HCT116 (cell line): Measurements from ENCODE around the gene MUC4. TPM values are rescaled to one million over a fixed set of nuclear protein-coding genes. Genes with fewer than 3 reads are reported as not detected.

Experiments used
- ATAC-seq: fragments of 200-7000 bp; cut with Tn5 transposase; 2 replicates; pipeline ENCODE4 v1.9.1; 2020; ENCODE audit warnings: mild to moderate bottlenecking, moderate library complexity
- BruUV-seq: library from RNA; stranded (reverse); fragments of 400-500 nt; replicated peaks from 2 replicates; lab custom pipeline; 2021; lab: Mats Ljungman, UMichigan
- CTCF ChIA-PET: fragments of 300-600 bp; sonication (Branson Sonifier 250); formaldehyde crosslinking; loops from one replicate; lab custom pipeline; 2021; ENCODE audit warnings: antibody characterized with exemption; lab: Charles Lee
- POLR2A ChIA-PET: fragments of 300-600, 350-600 bp; sonication (Branson Sonifier 250); formaldehyde crosslinking; loops from one replicate; lab custom pipeline; 2021; ENCODE audit warnings: antibody characterized with exemption; lab: Charles Lee
- RAD21 ChIA-PET, 2 experiments: fragments of 300-600 bp; sonication (Branson Sonifier 250); formaldehyde crosslinking; loops; one replicate each; lab custom pipeline; 2023; ENCODE audit warnings: low total read pairs in 2 of 2; ENCODE audit not compliant: uncharacterized antibody in 2 of 2, unreplicated experiment in 2 of 2, low non-redundant PET in 1 of 2; lab: Charles Lee
- DNase-seq: peaks from one replicate; pipeline ENCODE4 v3.0.0-alpha.2; 2010; ENCODE audit warnings: low read depth, low spot score
- H2AFZ ChIP-seq: fragments of 200-600 bp; shearing (Covaris generic), sonication (generic); 2 replicates; pipeline ENCODE4 v1.6.1; 2017; ENCODE audit warnings: low read depth, mixed run types, mixed read lengths, antibody characterized with exemption, low read length; ENCODE audit not compliant: poor library complexity, severe bottlenecking
- H3K27ac ChIP-seq: 2 replicates; pipeline ENCODE4 v1.5.1; 2012; ENCODE audit warnings: low read depth, low read length
- H3K27me3 ChIP-seq: fragments of 200-600 bp; sonication (generic); 2 replicates; pipeline ENCODE4 v1.6.1; 2016; ENCODE audit warnings: mixed run types, low read length, mixed read lengths; ENCODE audit not compliant: insufficient read depth
- H3K36me3 ChIP-seq, 2 experiments: fragments of 200-500 bp in 1 of 2; fragments of 200-600 bp in 1 of 2; sonication (Bioruptor generic) in 1 of 2; sonication (generic) in 1 of 2; 2 replicates each; pipeline versions ENCODE4 v1.5.1 to v1.6.1; 2014 to 2016; ENCODE audit warnings: low read length in 2 of 2, inconsistent platforms in 1 of 2, mixed read lengths in 1 of 2, mixed run types in 1 of 2; ENCODE audit not compliant: insufficient read depth in 2 of 2, control insufficient read depth in 1 of 2
- H3K4me1 ChIP-seq, 2 experiments: fragments of 200-600 bp in 1 of 2; sonication (generic) in 1 of 2; 2 replicates each; pipeline versions ENCODE4 v1.5.1 to v1.6.1; 2012 to 2017; ENCODE audit warnings: low read length in 2 of 2, inconsistent platforms in 1 of 2, mild to moderate bottlenecking in 1 of 2, mixed read lengths in 1 of 2, mixed run types in 1 of 2, moderate library complexity in 1 of 2; ENCODE audit not compliant: insufficient read depth in 2 of 2, control insufficient read depth in 1 of 2
- H3K4me2 ChIP-seq: fragments of 200-600 bp; sonication (generic); 2 replicates; pipeline ENCODE4 v1.6.1; 2017; ENCODE audit warnings: mixed run types, low read length, mixed read lengths
- H3K4me3 ChIP-seq, 2 experiments: fragments of 200-600 bp in 1 of 2; sonication (generic) in 1 of 2; replicated peaks in 1 of 2; 2 replicates each; pipeline ENCODE4 v1.5.1; 2011 to 2016; ENCODE audit warnings: low read length in 2 of 2, control low read depth in 1 of 2, low read depth in 1 of 2, mild to moderate bottlenecking in 1 of 2, mixed read lengths in 1 of 2, mixed run types in 1 of 2
- H3K79me2 ChIP-seq: fragments of 200-600 bp; sonication (generic); 2 replicates; pipeline ENCODE4 v1.6.1; 2017; ENCODE audit warnings: mild to moderate bottlenecking, mixed run types, low read length, moderate library complexity, mixed read lengths; ENCODE audit not compliant: insufficient read depth
- H3K9ac ChIP-seq: fragments of 200-600 bp; sonication (generic); 2 replicates; pipeline ENCODE4 v1.6.1; 2016; ENCODE audit warnings: low read length, mixed read lengths
- H3K9me2 ChIP-seq: fragments of 200-600 bp; sonication (generic), shearing (Covaris generic); 2 replicates; pipeline ENCODE4 v1.6.1; 2017; ENCODE audit warnings: mixed run types, mild to moderate bottlenecking, moderate library complexity; ENCODE audit not compliant: insufficient read depth
- H3K9me3 ChIP-seq, 2 experiments: fragments of 200-500 bp in 1 of 2; fragments of 200-600 bp in 1 of 2; sonication (Bioruptor generic) in 1 of 2; sonication (generic) in 1 of 2; 2 replicates each; pipeline ENCODE4 v1.6.1; 2014 to 2017; ENCODE audit warnings: low read length in 2 of 2, mixed read lengths in 2 of 2, inconsistent platforms in 1 of 2, low read depth in 1 of 2, mild to moderate bottlenecking in 1 of 2, mixed run types in 1 of 2, moderate library complexity in 1 of 2; ENCODE audit not compliant: control insufficient read depth in 1 of 2, insufficient read depth in 1 of 2
- H4K20me1 ChIP-seq: fragments of 200-600 bp; sonication (generic), shearing (Covaris generic); 2 replicates; pipeline ENCODE4 v1.6.1; 2017; ENCODE audit warnings: mixed run types, mild to moderate bottlenecking, moderate library complexity; ENCODE audit not compliant: insufficient read depth
- CTCF ChIP-seq, 3 experiments: fragments of 200-600 bp in 1 of 3; sonication (generic) in 1 of 3; IDR thresholded peaks in 2 of 3; conservative IDR thresholded peaks in 1 of 3; 2 replicates each; pipeline ENCODE4 v1.5.1; 2012 to 2017; ENCODE audit warnings: low read depth in 2 of 3, low read length in 2 of 3, antibody characterized with exemption in 1 of 3, borderline replicate concordance in 1 of 3, control low read depth in 1 of 3, mild to moderate bottlenecking in 1 of 3, mixed read lengths in 1 of 3, mixed run types in 1 of 3, moderate library complexity in 1 of 3; ENCODE audit not compliant: insufficient read depth in 1 of 3
- EGR1 ChIP-seq: IDR thresholded peaks from 2 replicates; pipeline ENCODE4 v1.6.1; 2012; ENCODE audit warnings: low read depth
- EZH2phosphoT487 ChIP-seq: fragments of 200-600 bp; IDR thresholded peaks from 2 replicates; pipeline ENCODE4 v1.6.1; 2018; ENCODE audit warnings: antibody characterized with exemption, borderline replicate concordance
- RAD21 ChIP-seq: IDR thresholded peaks from 2 replicates; pipeline ENCODE4 v1.6.1; 2012; ENCODE audit warnings: low read depth, mild to moderate bottlenecking
- SRF ChIP-seq: IDR thresholded peaks from 2 replicates; pipeline ENCODE4 v1.6.1; 2012; ENCODE audit warnings: low read depth
- YY1 ChIP-seq: IDR thresholded peaks from 2 replicates; pipeline ENCODE4 v1.6.1; 2011; ENCODE audit warnings: low read length, low read depth, moderate library complexity, mild to moderate bottlenecking; ENCODE audit not compliant: insufficient replicate concordance; ENCODE audit errors: extremely low read depth
- intact Hi-C: fragments of 100-400 bp; cut with micrococcal nuclease; formaldehyde crosslinking; loops from 2 replicates; pipeline ENCODE4 v1.10.0; 2022
- total RNA-seq: library from RNA; stranded (reverse); gene quantifications from one replicate; pipeline ENCODE4 v1.2.1, GENCODE V29; 2021; ENCODE audit not compliant: unreplicated experiment

The MUC4 gene
- total RNA-seq, 1 experiment from 2014 or later = 0.64 TPM

- Histone ChIP-seq H3K9me2 (no peaks in the 10 kb centered on the region), H3K4me3 (no peak overlapping the region), H2AFZ (no peak overlapping the region), H4K20me1 (no peaks in the 10 kb centered on the region), H3K27me3 (no peaks in the 10 kb centered on the region), H3K4me2 (no peak overlapping the region), H3K36me3 (no peaks in the 10 kb centered on the region), H3K4me1 (no peaks in the 10 kb centered on the region), H3K79me2 (no peaks in the 10 kb centered on the region), H3K27ac (no peak overlapping the region), H3K9ac (no peak overlapping the region), H3K9me3 (no peaks in the 10 kb centered on the region)
- peak; percentile 89 for ATAC-seq
- intact Hi-C loops = loop anchor here (5.0 to 10.0 kb wide), 2 partner anchors 120 to 218 kb away; no protein-coding TSS in a partner anchor
- CTCF ChIA-PET = no interaction called here
- TF ChIP-seq RAD21 = peak; percentile 79
- no peak for TF ChIP-seq YY1
- TF ChIP-seq CTCF (IDR thresholded peaks at IDR 0.05 in 2 of 3, conservative IDR thresholded peaks at IDR 0.05 in 1 of 3; ENCODE audit: borderline replicate concordance in 1 of 3, insufficient read depth in 1 of 3, low read depth in 2 of 3, low read length in 2 of 3) = peak; percentile 71 to 84 (median 81)
- POLR2A ChIA-PET = no interaction called here
- no TSS peak for BruUV-seq
- RAD21 ChIA-PET = no interaction called here
- DNase-seq = peak; percentile 27
Measured at GRCh38 chr3:195774917-195775316, 36.8 kb downstream of the MUC4 start.

GRCh38 chr3:195773956-195774537 is 37.7 kb downstream of the MUC4 start:
- H3K9me3 ChIP-seq = no peaks in the 10 kb centered on the region
- RAD21 ChIA-PET = no interaction called here
- no peak for ATAC-seq
- H3K36me3 ChIP-seq = no peaks in the 10 kb centered on the region
- CTCF ChIA-PET = no interaction called here
- POLR2A ChIA-PET = no interaction called here
- TF ChIP-seq SRF (no peak), EGR1 (no peak), YY1 (no peak), RAD21 (no peak), EZH2phosphoT487 (no peak)
- TF ChIP-seq, all 23 proteins: peak for 0
- Histone ChIP-seq H3K4me2 (no peak overlapping the region), H3K79me2 (no peaks in the 10 kb centered on the region), H3K9ac (no peak overlapping the region), H3K9me2 (no peaks in the 10 kb centered on the region), H4K20me1 (no peaks in the 10 kb centered on the region), H3K4me3 (no peak overlapping the region), H3K27ac (no peak overlapping the region), H3K4me1 (no peaks in the 10 kb centered on the region), H2AFZ (no peak overlapping the region), H3K27me3 (no peaks in the 10 kb centered on the region)
- BruUV-seq = no TSS peak
- DNase-seq = no peak
- intact Hi-C loops = loop anchor here (10.0 kb wide), 1 partner anchor 119 kb away; no protein-coding TSS in a partner anchor
